Vagina (tissue), 2 donors: Measurements from ENCODE around the gene RNASEH2C. TPM values are rescaled to one million over a fixed set of nuclear protein-coding genes. Genes with fewer than 3 reads are reported as not detected.
"Not testable (repeated sequence)": the region's sequence is repeated elsewhere in the genome, so short reads cannot be mapped to it uniquely, and the experiment has no call there.

Source experiments
- DNase-seq, 2 donors: peaks; one replicate each; pipeline ENCODE4 v3.0.0-alpha.2; 2017; ENCODE audit errors: extremely low spot score in 2 of 2
- H3K27ac ChIP-seq: fragments of 200-600 bp; sonication (generic); one replicate; pipeline ENCODE4 v1.5.1; 2019
- H3K27me3 ChIP-seq: fragments of 200-600 bp; sonication (generic); one replicate; pipeline ENCODE4 v1.5.1; 2019
- H3K36me3 ChIP-seq, 2 donors: fragments of 200-600 bp; sonication (generic); one replicate each; pipeline ENCODE4 v1.5.1; 2017 to 2019
- H3K4me1 ChIP-seq: fragments of 200-600 bp; sonication (generic); one replicate; pipeline ENCODE4 v1.5.1; 2019
- H3K4me3 ChIP-seq, 2 donors: fragments of 200-600 bp; sonication (generic); 1 replicate in 1 of 2; 2 replicates in 1 of 2; pipeline ENCODE4 v1.5.1; 2016 to 2019
- H3K9me3 ChIP-seq: fragments of 200-600 bp; sonication (generic); one replicate; pipeline ENCODE4 v1.5.1; 2019
- POLR2A ChIP-seq, 2 donors: fragments of 450-650 bp; IDR thresholded peaks; one replicate each; pipeline ENCODE4 v1.6.1; 2017; ENCODE audit warnings: antibody characterized with exemption in 2 of 2, mild to moderate bottlenecking in 2 of 2, moderate library complexity in 2 of 2
- POLR2AphosphoS5 ChIP-seq, 2 donors: sonication (generic); formaldehyde crosslinking; IDR thresholded peaks; one replicate each; pipeline ENCODE4 v1.9.0; 2017; ENCODE audit warnings: antibody characterized with exemption in 2 of 2, mild to moderate bottlenecking in 2 of 2, low read depth in 1 of 2; ENCODE audit not compliant: insufficient read depth in 1 of 2
- intact Hi-C: fragments of 100-400 bp; cut with DNase I; formaldehyde crosslinking; loops from one replicate; pipeline ENCODE4 v1.15.1; 2023
- total RNA-seq: library from RNA; depleted of rRNA; stranded (reverse); fragments of >200 nt; gene quantifications from one replicate; pipeline ENCODE4 v1.2.3, GENCODE V29; 2016
- TF ChIP-seq, protein P1 (sequence below), 3 experiments: fragments of 450-650 bp in 2 of 3; fragments of 200-600 bp in 1 of 3; sonication (generic) in 1 of 3; IDR thresholded peaks; one replicate each; pipeline ENCODE4 v1.5.1; 2017 to 2019; ENCODE audit warnings: antibody characterized with exemption in 3 of 3, mild to moderate bottlenecking in 2 of 3, moderate library complexity in 2 of 3

Gene RNASEH2C
- total RNA-seq, 1 donor from 2014 or later, result 66.8 TPM

DNA sequence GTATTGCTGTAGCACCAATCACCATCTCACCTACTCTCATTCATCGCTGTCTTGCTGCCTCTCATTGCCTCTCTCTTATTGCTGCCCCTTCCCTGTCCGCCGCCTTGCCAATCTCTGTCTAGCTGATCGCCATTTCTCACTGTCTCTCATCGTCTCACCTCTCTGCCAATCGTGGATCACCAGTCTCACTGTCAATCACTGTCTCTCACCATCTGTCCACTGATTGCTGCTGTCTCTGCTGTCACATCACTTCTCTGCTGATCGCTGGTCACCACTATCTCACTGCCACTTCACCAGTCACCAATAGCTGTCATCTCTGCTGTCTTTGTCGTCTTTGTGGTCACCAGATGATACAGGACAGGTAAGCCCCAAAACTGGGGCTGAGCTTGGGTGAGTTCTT is 20.6 kb upstream of the RNASEH2C start:
- DNase-seq, result no peak
- no peaks in the 10 kb centered on the region for H3K4me1 ChIP-seq
- no peaks in the 10 kb centered on the region for H3K27me3 ChIP-seq
- no peak for TF ChIP-seq POLR2AphosphoS5 (IDR thresholded peaks at IDR 0.05; ENCODE audit: insufficient read depth in 1 of 2, low read depth in 1 of 2)
- TF ChIP-seq, protein P1, sequence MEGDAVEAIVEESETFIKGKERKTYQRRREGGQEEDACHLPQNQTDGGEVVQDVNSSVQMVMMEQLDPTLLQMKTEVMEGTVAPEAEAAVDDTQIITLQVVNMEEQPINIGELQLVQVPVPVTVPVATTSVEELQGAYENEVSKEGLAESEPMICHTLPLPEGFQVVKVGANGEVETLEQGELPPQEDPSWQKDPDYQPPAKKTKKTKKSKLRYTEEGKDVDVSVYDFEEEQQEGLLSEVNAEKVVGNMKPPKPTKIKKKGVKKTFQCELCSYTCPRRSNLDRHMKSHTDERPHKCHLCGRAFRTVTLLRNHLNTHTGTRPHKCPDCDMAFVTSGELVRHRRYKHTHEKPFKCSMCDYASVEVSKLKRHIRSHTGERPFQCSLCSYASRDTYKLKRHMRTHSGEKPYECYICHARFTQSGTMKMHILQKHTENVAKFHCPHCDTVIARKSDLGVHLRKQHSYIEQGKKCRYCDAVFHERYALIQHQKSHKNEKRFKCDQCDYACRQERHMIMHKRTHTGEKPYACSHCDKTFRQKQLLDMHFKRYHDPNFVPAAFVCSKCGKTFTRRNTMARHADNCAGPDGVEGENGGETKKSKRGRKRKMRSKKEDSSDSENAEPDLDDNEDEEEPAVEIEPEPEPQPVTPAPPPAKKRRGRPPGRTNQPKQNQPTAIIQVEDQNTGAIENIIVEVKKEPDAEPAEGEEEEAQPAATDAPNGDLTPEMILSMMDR (IDR thresholded peaks at IDR 0.05), result no peak
- TF ChIP-seq POLR2A (IDR thresholded peaks at IDR 0.05), result no peak
- intact Hi-C loops, result no loop called here
- no peak overlapping the region for H3K4me3 ChIP-seq
- H3K9me3 ChIP-seq, result no peaks in the 10 kb centered on the region
- no peaks in the 10 kb centered on the region for H3K36me3 ChIP-seq
- H3K27ac ChIP-seq, result no peak overlapping the region

- H3K9me3 ChIP-seq, result no peaks in the 10 kb centered on the region
- H3K4me3 ChIP-seq, result no peak overlapping the region
- no peak overlapping the region for H3K27ac ChIP-seq
- TF ChIP-seq POLR2AphosphoS5 (IDR thresholded peaks at IDR 0.05; ENCODE audit: insufficient read depth in 1 of 2, low read depth in 1 of 2), result no peak
- TF ChIP-seq, protein P1 (IDR thresholded peaks at IDR 0.05), result no peak
- no peak for TF ChIP-seq POLR2A (IDR thresholded peaks at IDR 0.05)
- intact Hi-C loops, result no loop called here
- H3K4me1 ChIP-seq, result no peaks in the 10 kb centered on the region
- no peaks in the 10 kb centered on the region for H3K27me3 ChIP-seq
- no peak for DNase-seq
- H3K36me3 ChIP-seq, result no peaks in the 10 kb centered on the region
Measured at GRCh38 chr11:65739022-65739421, 18.4 kb upstream of the RNASEH2C start.

- TF ChIP-seq, protein P1 (IDR thresholded peaks at IDR 0.05), result no peak
- no peak for TF ChIP-seq POLR2A (IDR thresholded peaks at IDR 0.05)
- TF ChIP-seq POLR2AphosphoS5 (IDR thresholded peaks at IDR 0.05; ENCODE audit: insufficient read depth in 1 of 2, low read depth in 1 of 2), result no peak
- H3K27me3 ChIP-seq, result no peaks in the 10 kb centered on the region
- no peak overlapping the region for H3K4me3 ChIP-seq
- DNase-seq, result no peak
- no peak overlapping the region for H3K27ac ChIP-seq
- intact Hi-C loops, result no loop called here
- H3K36me3 ChIP-seq, result no peaks in the 10 kb centered on the region
- H3K9me3 ChIP-seq, result no peaks in the 10 kb centered on the region
- no peaks in the 10 kb centered on the region for H3K4me1 ChIP-seq
Measured at GRCh38 chr11:65736810-65737209, 16.2 kb upstream of the RNASEH2C start.

DNA sequence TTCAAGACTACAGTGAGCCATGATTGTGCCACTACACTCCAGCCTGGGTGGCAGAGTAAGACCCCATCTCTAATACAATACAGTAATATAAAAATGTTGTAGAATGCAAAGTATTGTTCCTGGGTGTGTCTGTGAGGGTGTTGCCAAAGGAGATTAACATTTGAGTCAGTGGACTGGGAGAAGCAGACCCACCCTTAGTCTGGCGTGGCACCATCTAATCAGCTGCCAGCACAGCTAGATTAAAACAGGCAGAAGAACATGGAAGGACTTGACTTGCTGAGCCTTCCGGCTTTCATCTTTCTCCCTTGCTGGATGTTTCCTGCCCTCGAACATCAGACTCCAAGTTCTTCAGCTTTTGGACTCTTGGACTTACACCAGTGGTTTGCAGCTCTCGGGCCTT is 14.5 kb upstream of the RNASEH2C start:
- DNase-seq, H3K27me3 ChIP-seq, H3K9me3 ChIP-seq, H3K4me3 ChIP-seq, H3K4me1 ChIP-seq, H3K27ac ChIP-seq, H3K36me3 ChIP-seq, intact Hi-C loops: not testable (repeated sequence)

- Histone ChIP-seq H3K4me1 (no peaks in the 10 kb centered on the region), H3K9me3 (no peaks in the 10 kb centered on the region), H3K27ac (no peak overlapping the region), H3K36me3 (no peaks in the 10 kb centered on the region), H3K4me3 (no peak overlapping the region), H3K27me3 (no peaks in the 10 kb centered on the region)
- no peak for TF ChIP-seq POLR2AphosphoS5 (IDR thresholded peaks at IDR 0.05; ENCODE audit: insufficient read depth in 1 of 2, low read depth in 1 of 2)
- TF ChIP-seq POLR2A (IDR thresholded peaks at IDR 0.05), result no peak
- TF ChIP-seq, protein P1 (IDR thresholded peaks at IDR 0.05), result no peak
- intact Hi-C loops, result no loop called here
- DNase-seq, result no peak
Measured at GRCh38 chr11:65730461-65730860, 9.9 kb upstream of the RNASEH2C start.

- H3K4me3 ChIP-seq, result no peak overlapping the region
- TF ChIP-seq POLR2A (IDR thresholded peaks at IDR 0.05) (no peak), POLR2AphosphoS5 (IDR thresholded peaks at IDR 0.05; ENCODE audit: insufficient read depth in 1 of 2, low read depth in 1 of 2) (no peak)
- TF ChIP-seq, protein P1 (IDR thresholded peaks at IDR 0.05), result no peak
- intact Hi-C loops, result no loop called here
Measured at GRCh38 chr11:65727865-65728264, 7.3 kb upstream of the RNASEH2C start.

More at GRCh38 chr11:65727865-65728264, 7.3 kb upstream of the RNASEH2C start:
- Histone ChIP-seq H3K27me3 (no peaks in the 10 kb centered on the region), H3K27ac (no peak overlapping the region), H3K4me1 (no peaks in the 10 kb centered on the region), H3K9me3 (no peaks in the 10 kb centered on the region), H3K36me3 (no peaks in the 10 kb centered on the region)
- DNase-seq, result no peak
